NCI-H526 treated with DMSO at 0.1 percent for 48 hours (cell line): ENCODE data around the gene ANKZF1.

ENCODE experiments used
- DNase-seq: peaks from one replicate; lab custom pipeline; 2025; lab: John Stamatoyannopoulos, UW

The ANKZF1 gene

DNA sequence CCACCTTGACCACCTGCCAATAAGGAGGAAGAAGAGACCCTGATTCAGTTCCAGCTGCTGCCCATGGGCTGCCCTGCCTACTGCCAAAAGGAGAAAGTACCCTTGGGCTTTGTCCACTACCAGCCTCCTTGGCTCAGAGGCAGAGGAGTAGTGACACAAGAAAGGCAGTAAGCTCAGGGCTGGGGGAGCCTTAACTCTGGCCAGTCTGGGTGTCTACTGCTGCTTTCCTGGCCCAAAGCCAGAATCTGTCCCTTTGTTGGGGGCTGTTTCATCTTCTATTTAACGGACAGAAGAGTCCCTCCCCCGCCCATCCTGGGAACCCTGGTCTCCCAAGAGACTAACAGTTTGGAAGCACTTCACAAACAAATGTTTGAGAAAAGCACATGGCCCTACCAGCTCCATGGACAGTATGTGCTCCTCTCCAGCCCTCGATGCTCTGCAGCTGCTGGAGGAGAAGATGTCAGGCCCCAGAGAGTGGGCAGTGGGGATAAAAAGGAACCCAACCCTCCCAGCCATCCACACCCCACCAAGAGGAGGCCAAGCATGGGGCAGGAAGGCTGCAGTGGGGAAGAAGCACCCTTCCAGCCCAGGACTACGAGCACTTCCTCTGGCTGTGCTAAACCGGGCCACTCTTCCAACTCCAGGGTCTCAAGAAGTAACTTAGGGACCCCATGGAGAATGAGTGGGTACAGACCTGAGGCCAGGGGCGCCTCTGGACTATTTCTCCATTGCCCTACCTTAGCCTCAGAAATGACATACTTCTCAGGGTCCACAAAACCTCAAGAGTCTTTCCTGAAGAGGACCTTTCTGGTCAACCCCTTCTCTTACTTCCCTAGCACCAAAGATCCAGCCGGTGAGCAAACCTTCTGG is 1.3 kb upstream of the ANKZF1 start:
- no peak for DNase-seq

DNA sequence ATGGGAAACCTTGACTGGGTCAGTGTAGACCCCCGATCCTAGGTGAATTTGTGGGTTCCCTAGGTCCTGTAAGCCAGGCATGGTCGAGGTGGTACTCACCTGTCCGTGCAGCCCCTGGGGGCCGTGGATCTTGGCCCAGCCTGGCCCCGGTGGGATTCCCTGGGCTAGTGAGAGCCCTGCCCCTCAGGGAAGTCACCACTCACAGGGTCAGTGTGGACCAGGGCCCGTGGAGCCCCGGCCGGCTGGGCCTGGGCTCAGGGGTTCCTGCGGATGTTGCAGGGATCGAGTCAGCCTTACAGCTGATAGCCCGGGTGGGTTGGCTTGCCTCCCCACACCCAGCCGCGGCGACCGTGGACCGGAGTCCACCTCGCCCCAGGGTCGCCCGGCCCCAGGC is 698 bp upstream of the ANKZF1 start:
- no peak for DNase-seq

DNA sequence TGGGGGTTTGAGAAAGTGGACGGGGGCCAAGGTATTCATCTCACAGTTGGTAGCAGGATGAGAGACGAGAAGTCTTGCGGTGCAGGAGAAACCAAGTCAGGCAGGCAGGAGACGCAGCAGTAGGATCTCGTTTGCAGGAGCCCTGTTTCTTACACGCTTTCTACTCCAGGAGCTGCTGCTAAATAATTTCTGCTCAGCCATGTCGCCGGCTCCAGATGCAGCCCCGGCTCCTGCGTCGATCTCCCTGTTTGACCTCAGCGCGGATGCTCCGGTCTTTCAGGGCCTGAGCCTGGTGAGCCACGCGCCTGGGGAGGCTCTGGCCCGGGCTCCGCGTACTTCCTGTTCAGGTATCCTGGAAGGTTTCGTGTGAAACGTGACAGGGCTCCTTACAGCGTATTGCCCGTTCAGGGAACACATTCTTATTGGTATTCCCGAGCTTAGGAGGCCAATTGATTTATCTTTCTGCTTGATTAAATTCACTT is 494 bp downstream of the ANKZF1 start:
- DNase-seq = no peak

DNA sequence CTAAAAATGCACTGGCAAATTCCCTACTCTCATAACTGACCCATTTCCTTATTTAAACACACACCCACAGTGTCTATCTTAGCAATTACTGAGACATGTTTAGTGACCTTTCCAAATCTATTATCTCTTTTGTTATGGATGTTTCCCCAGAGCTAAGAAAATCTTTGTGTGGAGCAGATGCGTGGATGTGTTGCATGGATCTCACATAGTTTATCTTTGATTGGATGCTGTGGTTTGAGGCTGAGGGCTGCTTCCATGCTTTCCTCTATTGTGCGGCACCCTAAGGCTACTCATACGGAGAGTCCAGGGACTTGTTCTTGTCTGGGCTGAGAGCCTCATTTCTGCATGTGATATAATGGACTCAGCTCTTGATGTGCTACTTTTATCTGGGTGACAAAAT is 4.7 kb downstream of the ANKZF1 start:
- no peak for DNase-seq

DNA sequence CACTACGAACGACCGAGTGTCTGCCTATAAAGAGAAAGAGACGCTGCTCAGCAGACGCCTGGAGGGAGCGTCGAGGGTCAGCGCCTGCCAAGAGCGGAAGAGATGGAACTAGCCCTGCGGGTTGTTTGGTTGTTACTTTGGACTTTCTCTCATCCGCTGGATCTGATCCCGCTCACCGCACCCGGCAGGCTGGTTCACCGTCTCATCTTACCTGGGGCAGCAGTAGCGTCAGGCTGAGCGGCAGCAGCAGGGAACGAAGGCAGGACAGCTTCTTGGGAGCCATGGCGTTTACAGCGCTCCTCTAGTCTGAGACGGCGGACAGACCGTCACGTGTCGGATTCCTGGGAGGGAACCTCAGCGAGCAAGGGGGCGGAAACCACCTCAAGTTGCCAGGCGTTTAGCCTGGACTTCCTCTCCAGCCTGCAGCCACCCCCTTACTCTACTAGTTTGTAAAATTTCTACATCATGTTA is 13.7 kb downstream of the ANKZF1 start:
- DNase-seq = no peak

DNA sequence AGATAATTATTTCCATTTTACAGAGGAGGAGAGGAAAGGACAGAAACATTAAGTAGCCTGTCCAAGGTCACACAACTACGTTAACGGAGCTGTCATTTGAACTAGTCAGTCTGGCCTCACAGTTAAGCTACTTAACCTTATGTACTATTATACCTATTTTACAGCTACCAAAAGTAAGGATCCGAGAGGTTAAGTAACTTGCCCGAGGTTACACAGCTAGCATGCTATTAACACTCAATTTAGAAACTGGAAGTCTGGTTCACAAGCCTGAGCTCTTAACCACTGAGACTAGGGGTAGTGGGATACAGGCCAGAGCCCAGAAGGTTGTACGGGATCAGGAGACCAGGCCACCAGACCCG is 15.2 kb downstream of the ANKZF1 start:
- DNase-seq = no peak

DNA sequence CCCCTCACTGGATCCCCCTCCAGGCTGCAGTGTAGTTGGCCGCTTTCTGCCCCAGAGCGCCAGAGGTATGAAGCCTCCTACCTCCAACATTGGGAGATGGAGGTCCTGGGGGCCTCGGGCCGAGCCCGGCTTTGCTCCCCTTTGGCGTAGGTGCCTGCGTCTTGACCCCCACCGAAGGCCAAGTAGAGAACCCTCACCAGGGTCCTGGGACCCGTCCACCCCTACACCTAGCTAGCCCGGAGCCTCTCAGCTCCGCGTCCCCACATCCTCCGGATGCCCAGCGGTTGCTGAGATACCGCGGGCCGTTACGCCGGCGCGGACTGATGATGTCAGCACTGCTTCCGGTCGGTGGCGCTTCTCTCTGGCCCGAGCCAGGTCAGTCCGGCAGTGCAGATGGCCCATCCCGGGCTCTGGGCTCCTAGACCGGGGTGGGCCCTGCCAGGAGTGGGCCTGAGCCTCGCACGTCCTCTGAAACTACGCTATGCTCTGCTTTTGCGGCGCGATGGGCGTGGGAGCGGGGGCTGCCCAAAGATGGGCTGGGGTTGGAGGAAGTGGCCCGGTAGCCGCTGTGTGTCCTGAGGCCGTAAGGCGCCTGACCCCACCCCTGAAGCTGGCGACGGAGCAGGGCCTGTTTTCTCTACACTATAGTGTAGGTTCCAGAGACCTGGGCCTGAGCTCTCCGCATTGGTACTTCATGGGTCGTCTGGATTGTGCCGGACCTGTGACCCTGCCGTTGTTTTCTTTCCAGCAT is 15.7 kb downstream of the ANKZF1 start, which contains the start of the genes GLB1L and STK16:
GLB1L (minus strand) TSS at position 297 of the 751 bp plus-strand sequence. CDS start 1,871 bp downstream, outside the sequence.
STK16 (plus strand) TSS at position 332 of the 751 bp plus-strand sequence. CDS start 521 bp downstream, outside the sequence.
- DNase-seq = peak; percentile 64

DNA sequence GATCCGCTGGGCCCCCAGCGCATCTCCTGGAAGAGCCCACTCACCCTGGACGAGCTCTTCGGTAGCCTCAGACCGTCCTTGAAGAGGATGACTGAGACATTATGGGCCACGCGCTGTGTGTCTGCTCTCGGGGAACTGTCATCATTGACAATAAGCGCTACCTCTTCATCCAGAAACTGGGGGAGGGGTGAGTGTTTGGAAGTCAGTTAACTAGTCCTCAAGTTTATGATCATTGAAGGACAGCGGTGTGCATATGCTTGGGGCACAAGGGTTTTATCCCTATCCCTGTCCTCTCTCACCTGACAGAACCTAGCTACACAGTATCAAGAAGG is 16.3 kb downstream of the ANKZF1 start:
- no peak for DNase-seq

DNA sequence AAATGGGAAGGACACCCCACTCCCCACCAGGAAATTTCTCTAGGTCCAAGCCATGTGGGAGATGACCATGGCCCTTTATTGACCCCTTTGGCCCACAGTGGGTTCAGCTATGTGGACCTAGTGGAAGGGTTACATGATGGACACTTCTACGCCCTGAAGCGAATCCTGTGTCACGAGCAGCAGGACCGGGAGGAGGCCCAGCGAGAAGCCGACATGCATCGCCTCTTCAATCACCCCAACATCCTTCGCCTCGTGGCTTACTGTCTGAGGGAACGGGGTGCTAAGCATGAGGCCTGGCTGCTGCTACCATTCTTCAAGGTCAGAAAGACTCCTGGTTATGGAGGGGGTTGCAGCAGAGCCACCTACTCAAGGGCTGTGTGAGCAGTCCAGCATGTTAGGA is 17.0 kb downstream of the ANKZF1 start:
- DNase-seq = no peak

DNA sequence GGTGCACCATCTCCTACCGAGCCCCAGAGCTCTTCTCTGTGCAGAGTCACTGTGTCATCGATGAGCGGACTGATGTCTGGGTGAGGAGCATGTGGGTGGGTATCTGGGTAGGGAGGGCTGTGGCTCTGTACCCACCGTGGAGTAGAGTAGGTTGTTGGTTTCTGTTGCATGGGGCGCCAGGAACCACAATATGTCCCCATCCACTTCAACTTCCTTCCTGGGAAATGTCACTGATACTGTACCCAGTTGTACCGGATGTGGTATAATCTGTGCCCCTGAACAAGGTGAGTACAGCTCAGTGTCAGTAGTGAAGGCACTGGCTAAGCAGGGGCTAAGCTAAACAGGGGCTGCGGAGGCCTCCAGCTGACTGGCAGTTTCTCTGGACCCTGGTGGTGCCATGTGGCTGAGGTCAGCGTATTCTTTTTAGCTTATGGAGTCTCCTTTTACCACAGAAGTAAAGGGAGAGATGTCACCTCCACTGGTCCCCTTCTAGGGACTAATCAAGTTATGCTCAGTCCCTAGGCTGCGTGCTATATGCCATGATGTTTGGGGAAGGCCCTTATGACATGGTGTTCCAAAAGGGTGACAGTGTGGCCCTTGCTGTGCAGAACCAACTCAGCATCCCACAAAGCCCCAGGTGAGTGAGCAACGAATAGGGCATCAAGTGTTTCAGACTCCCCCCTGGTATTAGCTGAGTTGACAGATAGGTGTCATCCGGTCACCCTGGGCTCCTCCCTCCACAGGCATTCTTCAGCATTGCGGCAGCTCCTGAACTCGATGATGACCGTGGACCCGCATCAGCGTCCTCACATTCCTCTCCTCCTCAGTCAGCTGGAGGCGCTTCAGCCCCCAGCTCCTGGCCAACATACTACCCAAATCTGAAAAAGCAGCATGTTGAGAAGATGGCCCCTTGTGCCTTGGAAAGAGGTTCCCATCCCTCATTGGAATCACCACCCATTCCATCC is 18.4 kb downstream of the ANKZF1 start:
- DNase-seq = no peak

DNA sequence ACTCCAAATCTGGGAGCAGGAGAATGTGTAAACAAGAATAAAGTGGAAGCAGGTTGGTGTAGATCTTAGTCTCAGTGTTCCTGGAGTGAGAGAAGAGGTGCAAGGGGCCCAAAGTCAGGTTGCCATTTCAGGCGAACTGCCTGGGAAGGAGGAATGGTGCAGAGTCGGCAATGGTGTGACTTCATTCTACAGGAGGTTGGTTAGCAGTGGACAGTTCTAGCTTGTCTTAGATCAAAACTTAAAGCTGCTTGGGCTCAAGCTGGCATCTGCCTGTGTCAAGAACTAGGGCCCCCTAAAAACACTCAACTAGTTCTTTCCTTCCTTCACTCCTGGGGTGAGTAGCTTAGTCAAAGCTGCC is 19.2 kb downstream of the ANKZF1 start:
- DNase-seq = no peak

DNA sequence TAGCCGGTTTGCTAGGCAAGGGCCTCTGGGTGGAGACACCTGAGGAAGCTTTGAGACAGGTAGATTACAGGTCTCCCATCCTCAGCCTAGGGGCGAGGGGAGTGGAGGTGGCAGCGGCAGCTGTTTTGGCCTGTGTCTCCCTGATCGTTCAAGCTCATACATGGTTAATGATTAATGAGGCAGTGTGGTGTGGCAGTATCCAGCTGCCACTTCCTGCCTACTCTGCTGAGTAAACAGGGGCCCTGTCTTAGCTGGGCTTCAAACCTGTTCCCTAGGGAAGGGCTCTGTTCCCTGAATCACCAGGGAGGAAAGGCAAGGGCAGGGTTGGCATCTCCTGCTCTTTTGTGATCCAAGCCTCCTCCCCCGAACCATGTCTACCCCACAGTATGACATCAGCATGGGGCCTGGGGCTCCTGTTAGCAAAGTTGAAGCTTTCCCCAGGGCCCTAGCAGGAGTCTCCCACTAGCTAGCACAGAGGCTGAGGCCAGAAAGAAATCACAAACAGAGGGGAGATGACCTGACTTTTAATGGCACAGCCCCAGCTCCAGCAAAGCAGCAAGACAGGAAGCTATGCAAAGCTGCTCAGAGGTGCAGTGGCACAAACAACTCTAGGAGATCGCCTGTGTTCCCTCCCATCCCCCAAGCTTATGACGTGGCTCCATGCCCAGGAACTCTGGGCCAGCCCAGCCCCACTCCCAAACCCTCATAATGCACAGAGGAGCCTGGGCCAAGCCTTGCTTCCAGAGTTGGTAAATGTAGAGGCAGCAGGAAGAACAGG is 19.8 kb downstream of the ANKZF1 start:
- DNase-seq = peak; percentile 90

DNA sequence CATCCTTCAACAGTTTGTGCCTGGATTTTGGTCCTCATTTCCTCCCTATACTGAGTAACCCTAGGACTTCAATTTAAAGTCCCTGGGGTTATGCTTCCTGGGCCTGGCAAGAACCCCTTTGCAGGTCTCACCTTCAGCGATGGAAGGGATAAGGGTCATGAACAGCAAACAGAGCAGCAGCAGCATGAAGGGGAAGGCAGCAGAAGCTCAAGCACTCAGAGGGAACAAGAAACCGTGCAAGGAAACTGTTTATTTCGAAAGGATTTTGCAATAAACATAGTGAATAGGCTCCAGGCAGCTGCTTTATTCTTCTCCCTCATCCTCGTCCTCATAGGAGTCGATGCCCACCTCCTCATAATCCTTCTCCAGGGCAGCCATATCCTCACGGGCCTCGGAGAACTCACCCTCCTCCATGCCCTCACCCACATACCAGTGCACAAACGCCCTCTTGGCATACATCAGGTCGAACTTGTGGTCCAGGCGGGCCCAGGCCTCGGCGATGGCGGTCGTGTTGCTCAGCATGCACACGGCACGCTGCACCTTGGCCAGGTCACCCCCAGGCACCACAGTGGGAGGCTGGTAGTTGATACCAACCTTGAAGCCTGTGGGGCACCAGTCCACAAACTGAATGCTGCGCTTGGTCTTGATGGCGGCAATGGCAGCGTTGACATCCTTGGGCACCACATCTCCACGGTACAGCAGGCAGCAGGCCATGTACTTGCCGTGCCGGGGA is 20.6 kb downstream of the ANKZF1 start:
- DNase-seq = no peak

DNA sequence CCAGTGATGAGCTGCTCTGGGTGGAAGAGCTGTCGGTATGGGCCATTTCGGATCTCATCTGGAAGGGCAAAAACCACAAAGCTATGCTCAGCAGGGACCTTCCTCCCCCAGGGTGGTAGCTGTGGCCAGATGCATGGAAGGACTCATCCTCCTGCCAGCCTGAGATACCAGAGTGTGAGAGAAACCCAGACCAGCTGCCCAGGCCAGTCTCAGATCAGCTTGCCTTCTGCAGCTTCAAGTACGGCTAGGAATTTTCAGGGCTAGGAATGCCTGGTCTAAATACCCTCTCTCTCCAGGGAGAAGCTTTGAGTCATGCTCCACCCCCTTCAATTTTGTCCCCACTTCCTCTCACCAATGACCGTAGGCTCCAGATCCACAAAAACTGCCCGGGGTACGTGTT is 22.1 kb downstream of the ANKZF1 start:
- no peak for DNase-seq

DNA sequence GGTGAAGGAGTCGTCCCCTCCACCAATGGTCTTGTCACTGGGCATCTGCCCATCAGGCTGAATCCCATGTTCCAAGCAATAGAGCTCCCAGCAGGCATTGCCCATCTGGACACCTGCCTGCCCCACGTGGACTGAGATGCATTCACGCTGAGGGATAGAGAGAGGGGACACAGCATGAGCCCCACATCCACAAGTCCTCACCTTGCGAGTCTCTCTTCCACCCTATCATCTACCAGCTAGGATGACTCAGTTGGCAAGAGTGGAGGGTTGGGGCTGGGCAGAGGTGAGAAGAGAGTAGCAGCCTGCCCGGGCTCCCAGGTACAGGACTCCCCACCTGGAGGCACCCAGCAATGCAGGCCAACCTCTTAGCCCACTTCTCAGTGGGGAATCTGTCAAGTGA is 22.5 kb downstream of the ANKZF1 start:
- no peak for DNase-seq

DNA sequence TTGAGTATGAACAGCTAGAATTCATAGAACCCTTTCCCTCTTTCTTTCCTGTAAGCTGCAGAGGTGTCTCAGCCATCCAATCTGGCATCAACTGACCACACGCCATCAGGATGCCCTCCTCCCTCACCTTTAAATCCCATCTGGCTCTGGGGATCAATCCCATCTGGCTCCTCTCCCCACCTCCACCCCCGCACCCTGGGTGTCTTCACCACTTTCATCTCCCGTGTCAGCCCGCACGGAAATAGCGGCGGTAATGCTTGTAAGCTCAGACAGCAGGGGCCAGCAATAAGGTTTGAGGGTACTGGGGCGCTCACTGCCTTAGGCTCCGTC is 22.9 kb downstream of the ANKZF1 start:
- DNase-seq = no peak

DNA sequence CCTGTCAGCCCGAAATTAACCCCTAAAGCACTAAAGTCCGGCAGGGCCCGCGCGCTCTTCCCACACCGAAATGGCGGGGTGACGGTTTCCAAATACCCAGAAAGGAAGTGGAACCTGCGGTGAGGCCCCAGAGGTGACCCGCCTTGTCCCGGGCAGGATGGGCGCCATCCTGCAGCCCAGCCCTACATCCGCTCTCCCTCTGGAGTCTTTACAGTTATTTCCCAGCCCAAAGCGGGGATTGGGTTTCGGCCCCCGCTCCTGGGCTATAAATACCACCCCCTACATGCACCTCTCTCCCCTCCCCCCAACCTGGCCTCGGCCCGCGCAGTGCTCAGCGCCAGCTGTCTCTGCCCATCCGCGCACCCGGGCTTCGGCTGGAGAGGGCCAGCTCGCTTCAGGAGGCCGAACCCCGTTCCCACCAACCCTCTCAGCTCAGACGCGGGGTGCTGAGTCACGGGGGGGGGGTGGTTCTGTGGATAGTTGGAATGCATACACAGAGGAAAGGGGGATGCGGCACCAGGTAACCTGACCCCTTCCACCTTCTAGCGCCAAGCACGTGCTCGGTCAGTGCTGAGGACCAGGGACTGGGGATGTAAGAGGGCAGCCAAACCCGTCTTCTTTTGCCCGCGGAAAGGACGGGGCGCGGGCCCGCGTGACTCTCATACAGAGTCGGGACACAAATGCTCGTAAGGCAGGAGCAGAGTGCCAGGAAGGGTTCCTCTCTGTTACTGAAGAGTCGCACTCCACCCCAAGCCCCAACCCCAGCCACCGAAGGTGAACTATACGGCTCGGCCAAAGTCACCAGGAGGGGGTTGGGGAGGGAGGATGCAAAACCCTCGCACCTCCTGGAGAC is 23.5 kb downstream of the ANKZF1 start, which contains the start of gene TUBA4B:
TUBA4B (plus strand) TSS at position 344 of the 853 bp plus-strand sequence; CDS start at position 509, 165 bp downstream.
- no peak for DNase-seq

DNA sequence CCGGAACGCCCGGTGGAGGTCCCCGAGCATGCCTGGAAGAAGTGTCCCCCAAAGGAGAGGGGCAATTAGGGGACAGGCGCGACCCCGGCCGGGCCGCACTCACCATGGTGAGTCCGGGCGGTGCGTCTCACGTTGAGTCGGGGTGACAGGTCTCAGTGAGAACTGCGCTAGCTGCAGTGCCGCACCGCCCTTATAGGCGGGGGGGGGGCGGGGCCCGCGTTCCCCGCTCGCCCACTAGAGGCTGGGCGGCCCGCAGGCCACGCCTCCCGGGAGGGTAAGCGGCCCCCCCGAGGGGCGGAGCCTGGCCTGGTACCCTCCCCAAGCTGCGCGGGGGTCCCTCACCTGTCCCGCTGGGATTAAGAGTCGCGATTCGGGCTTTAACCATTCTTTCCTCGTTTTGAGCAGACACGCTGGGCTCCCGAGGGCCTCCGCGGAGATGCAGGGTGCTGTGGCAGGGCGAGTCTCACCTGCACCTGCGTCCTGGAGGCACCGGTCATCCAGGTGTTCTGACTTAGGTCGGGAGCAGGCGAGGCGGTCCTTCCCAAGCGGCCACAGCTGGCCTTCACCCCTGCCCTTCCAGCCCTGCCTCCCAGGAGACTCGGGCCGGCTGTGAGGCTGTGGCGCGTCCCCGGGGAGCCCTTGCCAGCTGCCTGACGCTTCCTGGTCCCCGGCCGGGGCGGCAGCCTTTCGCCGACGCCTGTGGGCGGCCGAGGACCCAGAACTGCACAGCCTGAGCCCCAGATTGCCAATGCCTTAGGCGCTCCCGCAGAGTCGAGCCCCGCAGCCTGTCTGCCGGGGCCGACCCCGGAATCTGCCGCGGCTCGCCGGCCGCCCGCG is 24.4 kb downstream of the ANKZF1 start, which contains the start of gene TUBA4A:
TUBA4A (minus strand) TSS at position 166 of the 837 bp plus-strand sequence; CDS start at position 106, 60 bp downstream.
- peak; percentile 60 for DNase-seq
